OCI-LY7 (cell line): ENCODE results near the gene C1QL1. TPM values are rescaled to one million over a fixed set of nuclear protein-coding genes. Genes with fewer than 3 reads are reported as not detected.

Source experiments
- BruUV-seq: library from RNA; stranded (reverse); fragments of 400-500 nt; replicated peaks from 2 replicates; lab custom pipeline; 2021; lab: Mats Ljungman, UMichigan
- CTCF ChIA-PET: fragments of 300-600 bp; sonication (Branson Sonifier 250); formaldehyde crosslinking; loops from one replicate; lab custom pipeline; 2022; ENCODE audit warnings: antibody characterized with exemption; ENCODE audit not compliant: unreplicated experiment; lab: Charles Lee
- POLR2A ChIA-PET: fragments of 300-600 bp; sonication (Branson Sonifier 250); formaldehyde crosslinking; loops from one replicate; lab custom pipeline; 2022; ENCODE audit warnings: antibody characterized with exemption; lab: Charles Lee
- DNase-seq: peaks from one replicate; pipeline ENCODE4 v3.0.0-alpha.2; 2015; ENCODE audit warnings: low spot score
- H2AFZ ChIP-seq: fragments of 200-600 bp; sonication (generic), shearing (Covaris generic); 2 replicates; pipeline ENCODE4 v1.6.1; 2014; ENCODE audit warnings: mild to moderate bottlenecking, antibody characterized with exemption, low read length, moderate library complexity
- H3K27ac ChIP-seq: fragments of 200-600 bp; sonication (generic); 2 replicates; pipeline ENCODE4 v1.5.1; 2014; ENCODE audit warnings: mixed run types, low read depth, mild to moderate bottlenecking, moderate library complexity, low read length, inconsistent platforms; ENCODE audit not compliant: poor library complexity, severe bottlenecking
- H3K36me3 ChIP-seq: fragments of 200-600 bp; sonication (generic); 2 replicates; pipeline ENCODE4 v1.6.1; 2014; ENCODE audit warnings: mild to moderate bottlenecking, antibody characterized with exemption, low read length, moderate library complexity, mixed read lengths; ENCODE audit not compliant: insufficient read depth
- H3K4me1 ChIP-seq: fragments of 200-600 bp; sonication (generic); 2 replicates; pipeline ENCODE4 v1.5.1; 2014; ENCODE audit warnings: mild to moderate bottlenecking, low read length; ENCODE audit not compliant: insufficient read depth, poor library complexity, severe bottlenecking
- H3K4me2 ChIP-seq: fragments of 200-600 bp; sonication (generic); 2 replicates; pipeline ENCODE4 v1.6.1; 2014; ENCODE audit warnings: mild to moderate bottlenecking, low read length
- H3K4me3 ChIP-seq: fragments of 200-600 bp; sonication (generic); 2 replicates; pipeline ENCODE4 v1.5.1; 2014; ENCODE audit warnings: mild to moderate bottlenecking, low read depth, low read length; ENCODE audit not compliant: poor library complexity, severe bottlenecking
- H3K79me2 ChIP-seq: fragments of 200-600 bp; sonication (generic); 2 replicates; pipeline ENCODE4 v1.6.1; 2016; ENCODE audit warnings: low read depth, mild to moderate bottlenecking, low read length, moderate library complexity, mixed read lengths; ENCODE audit not compliant: insufficient read depth
- H3K9me2 ChIP-seq: fragments of 200-600 bp; sonication (generic); 2 replicates; pipeline ENCODE4 v1.6.1; 2016; ENCODE audit warnings: mild to moderate bottlenecking, low read length, mixed read lengths; ENCODE audit not compliant: insufficient read depth
- H3K9me3 ChIP-seq: fragments of 200-600 bp; sonication (generic); 2 replicates; pipeline ENCODE4 v1.6.1; 2014; ENCODE audit warnings: mild to moderate bottlenecking, mixed run types, low read length, mixed read lengths
- H4K20me1 ChIP-seq: fragments of 200-600 bp; sonication (generic); 2 replicates; pipeline ENCODE4 v1.6.1; 2014; ENCODE audit warnings: mild to moderate bottlenecking, antibody characterized with exemption, low read length, moderate library complexity, mixed read lengths; ENCODE audit not compliant: insufficient read depth
- EZH2phosphoT487 ChIP-seq: fragments of 200-600 bp; sonication (generic); IDR thresholded peaks from 2 replicates; pipeline ENCODE4 v1.6.1; 2018; ENCODE audit warnings: low read depth, borderline replicate concordance, mild to moderate bottlenecking, mixed run types, antibody characterized with exemption, low read length, moderate library complexity, mixed read lengths
- intact Hi-C: fragments of 100-400 bp; cut with micrococcal nuclease; formaldehyde crosslinking; loops from one replicate; pipeline ENCODE4 v1.10.0; 2022; ENCODE audit not compliant: unreplicated experiment
- total RNA-seq, 2 experiments: library from RNA; depleted of rRNA in 1 of 2; stranded (reverse); fragments of >200 nt in 1 of 2; shearing (Covaris generic) in 1 of 2; gene quantifications; 2 replicates each; pipeline ENCODE4 v1.2.3, GENCODE V29; 2014 to 2022
- TF ChIP-seq, protein P1 (sequence below): fragments of 200-600 bp; sonication (generic); conservative IDR thresholded peaks from 2 replicates; pipeline ENCODE4 v1.5.1; 2014; ENCODE audit warnings: mild to moderate bottlenecking, antibody characterized with exemption, low read length, moderate library complexity, mixed read lengths

Gene C1QL1
- total RNA-seq, 2 experiments from 2014 or later: not detected

DNA sequence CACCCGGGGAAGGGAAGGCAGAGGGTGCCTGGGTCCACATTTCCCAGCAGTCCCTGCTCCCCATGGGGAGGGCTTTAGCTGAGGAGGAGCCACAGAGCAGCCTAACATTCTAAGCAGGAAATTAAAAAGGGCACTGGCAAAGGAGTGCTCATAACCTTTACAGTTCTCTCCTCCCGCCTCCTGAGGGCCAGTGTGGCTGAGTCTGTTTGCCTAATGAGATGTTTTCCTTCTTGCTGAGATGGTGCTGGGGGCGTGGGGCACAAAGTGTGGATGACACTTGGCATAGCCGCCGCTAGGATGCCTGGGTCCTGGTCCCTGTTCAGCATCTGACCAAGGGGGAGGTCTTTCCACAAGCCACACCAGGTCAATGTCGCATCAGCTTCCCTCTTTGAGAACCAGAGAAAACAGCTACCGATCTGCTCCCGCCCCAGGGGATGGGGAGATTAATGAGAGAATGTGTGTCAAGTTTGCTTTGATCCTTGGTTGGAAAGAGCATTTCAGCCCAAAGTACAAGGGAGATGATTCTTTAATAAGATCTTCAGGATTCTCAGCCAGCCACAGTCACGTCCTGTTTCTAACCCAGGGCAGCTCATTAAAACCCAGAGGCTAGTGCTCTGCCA, 26.3 kb downstream of the C1QL1 start:
- Histone ChIP-seq H3K4me2 (peak overlapping the region; percentile 24; the same call in 1 of the 2 replicates), H4K20me1 (peaks cover 6% of the 10 kb centered on the region; the same call in 1 of the 2 replicates), H3K4me1 (peaks cover 30% of the 10 kb centered on the region), H3K4me3 (no peak overlapping the region), H2AFZ (no peak overlapping the region), H3K9me2 (no peaks in the 10 kb centered on the region), H3K9me3 (peaks cover 10% of the 10 kb centered on the region), H3K27ac (no peak overlapping the region), H3K36me3 (peaks cover 99% of the 10 kb centered on the region), H3K79me2 (peaks cover 100% of the 10 kb centered on the region)
- POLR2A ChIA-PET: no interaction called here
- no TSS peak for BruUV-seq
- CTCF ChIA-PET: no interaction called here
- TF ChIP-seq, protein P1, sequence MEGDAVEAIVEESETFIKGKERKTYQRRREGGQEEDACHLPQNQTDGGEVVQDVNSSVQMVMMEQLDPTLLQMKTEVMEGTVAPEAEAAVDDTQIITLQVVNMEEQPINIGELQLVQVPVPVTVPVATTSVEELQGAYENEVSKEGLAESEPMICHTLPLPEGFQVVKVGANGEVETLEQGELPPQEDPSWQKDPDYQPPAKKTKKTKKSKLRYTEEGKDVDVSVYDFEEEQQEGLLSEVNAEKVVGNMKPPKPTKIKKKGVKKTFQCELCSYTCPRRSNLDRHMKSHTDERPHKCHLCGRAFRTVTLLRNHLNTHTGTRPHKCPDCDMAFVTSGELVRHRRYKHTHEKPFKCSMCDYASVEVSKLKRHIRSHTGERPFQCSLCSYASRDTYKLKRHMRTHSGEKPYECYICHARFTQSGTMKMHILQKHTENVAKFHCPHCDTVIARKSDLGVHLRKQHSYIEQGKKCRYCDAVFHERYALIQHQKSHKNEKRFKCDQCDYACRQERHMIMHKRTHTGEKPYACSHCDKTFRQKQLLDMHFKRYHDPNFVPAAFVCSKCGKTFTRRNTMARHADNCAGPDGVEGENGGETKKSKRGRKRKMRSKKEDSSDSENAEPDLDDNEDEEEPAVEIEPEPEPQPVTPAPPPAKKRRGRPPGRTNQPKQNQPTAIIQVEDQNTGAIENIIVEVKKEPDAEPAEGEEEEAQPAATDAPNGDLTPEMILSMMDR: no peak
- no peak for TF ChIP-seq EZH2phosphoT487
- intact Hi-C loops: no loop called here
- no peak for DNase-seq

DNA sequence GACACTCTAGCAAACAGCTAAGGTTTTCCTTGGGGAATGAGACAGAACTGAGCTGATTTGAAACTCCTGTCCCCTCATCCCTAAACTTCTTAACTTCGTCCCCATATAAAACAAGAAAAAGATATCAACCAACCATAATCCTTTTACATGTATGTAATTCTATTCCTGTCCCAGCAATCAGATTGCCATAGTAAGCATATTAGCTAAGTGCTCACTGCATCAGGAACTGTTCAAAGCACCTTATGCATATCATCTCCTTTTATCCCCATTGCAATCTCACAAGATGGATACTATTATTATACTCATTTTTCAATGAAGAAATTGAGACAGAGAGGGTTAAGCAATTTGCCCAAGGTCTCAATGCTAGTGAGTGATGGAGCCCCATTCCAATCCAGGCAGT, 27.3 kb downstream of the C1QL1 start:
- Histone ChIP-seq H3K4me3 (no peak overlapping the region), H3K9me3 (peaks cover 10% of the 10 kb centered on the region), H3K4me2 (no peak overlapping the region), H3K4me1 (peaks cover 29% of the 10 kb centered on the region), H3K9me2 (no peaks in the 10 kb centered on the region), H3K79me2 (peaks cover 94% of the 10 kb centered on the region), H2AFZ (no peak overlapping the region), H3K36me3 (peaks cover 96% of the 10 kb centered on the region), H4K20me1 (peaks cover 6% of the 10 kb centered on the region; the same call in 1 of the 2 replicates), H3K27ac (no peak overlapping the region)
- POLR2A ChIA-PET: no interaction called here
- CTCF ChIA-PET: no interaction called here
- no TSS peak for BruUV-seq
- DNase-seq: no peak
- TF ChIP-seq, protein P1: no peak
- no peak for TF ChIP-seq EZH2phosphoT487
- intact Hi-C loops: no loop called here

DNA sequence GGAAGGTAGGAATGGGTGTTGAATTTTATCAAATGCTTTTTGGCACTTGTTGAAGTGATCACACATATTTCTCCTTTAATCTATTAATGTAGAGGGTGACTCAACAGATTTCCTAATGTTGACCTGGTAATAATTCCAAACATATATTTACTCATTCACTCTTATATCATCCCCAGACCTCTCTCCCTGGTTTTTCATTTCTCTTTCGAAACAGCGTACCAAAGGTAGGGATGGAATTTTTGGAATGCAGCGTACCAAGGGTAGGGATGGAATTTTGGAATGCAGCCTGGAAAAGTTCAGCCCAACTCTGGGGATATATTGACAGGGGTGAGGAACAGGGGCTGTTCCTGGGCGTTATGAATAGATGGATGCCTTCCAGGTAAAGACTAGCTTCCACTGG, 27.8 kb downstream of the C1QL1 start:
- ChIA-PET POLR2A (no interaction called here), CTCF (interaction anchor here (0.5 kb wide), 1 partner anchor 28 kb away, joined by 9 read pairs; the partner anchor contains the start of gene C1QL1)
- H3K27ac ChIP-seq: no peak overlapping the region
- H3K4me1 ChIP-seq: peaks cover 24% of the 10 kb centered on the region
- no peak overlapping the region for H2AFZ ChIP-seq
- H4K20me1 ChIP-seq: peaks cover 6% of the 10 kb centered on the region; the same call in 1 of the 2 replicates
- H3K4me3 ChIP-seq: no peak overlapping the region
- DNase-seq: no peak
- BruUV-seq: no TSS peak
- TF ChIP-seq, protein P1: no peak
- no peak for TF ChIP-seq EZH2phosphoT487
- intact Hi-C loops: no loop called here
- H3K79me2 ChIP-seq: peaks cover 90% of the 10 kb centered on the region
- H3K36me3 ChIP-seq: peaks cover 96% of the 10 kb centered on the region
- H3K9me3 ChIP-seq: peaks cover 10% of the 10 kb centered on the region
- H3K9me2 ChIP-seq: no peaks in the 10 kb centered on the region
- no peak overlapping the region for H3K4me2 ChIP-seq
